Measurements from ENCODE around the gene TIGD3.
"Not testable (repeated sequence)": the region's sequence is repeated elsewhere in the genome, so short reads cannot be mapped to it uniquely, and the experiment has no call there.

Gene TIGD3

DNA sequence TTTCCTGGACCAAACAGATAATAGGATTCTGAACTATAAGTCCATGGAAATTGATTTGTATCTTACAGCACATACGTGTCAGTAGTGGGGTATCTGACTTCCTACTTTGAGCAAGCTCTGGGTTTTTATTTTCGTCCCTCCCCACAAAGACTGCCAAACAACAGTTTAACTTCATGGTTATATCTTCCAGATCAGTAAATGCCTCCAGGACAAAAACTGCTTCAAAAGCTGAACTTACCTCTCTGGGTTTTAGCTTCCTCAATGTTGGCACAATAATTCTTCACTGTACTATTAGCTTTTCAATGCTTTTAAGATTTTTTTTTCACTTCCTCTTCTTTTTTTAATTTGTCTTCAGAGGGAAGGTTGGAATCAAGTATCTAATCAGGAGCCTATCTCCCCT is 25.1 kb upstream of the TIGD3 start:
- Histone ChIP-seq H2BK12ac (ENCODE audit: low read length) (no peak overlapping the region), H3K14ac (ENCODE audit: low read length) (no peak overlapping the region), H3K79me2 (ENCODE audit: control insufficient read depth, insufficient read depth, low read length, poor library complexity) (peaks cover 8% of the 10 kb centered on the region), H3K36me3 (ENCODE audit: control insufficient read depth in 1 of 2, insufficient read depth in 2 of 2, low read length in 2 of 2) (no peaks in the 10 kb centered on the region), H2BK120ac (ENCODE audit: insufficient read depth, low read length, poor library complexity) (no peak overlapping the region), H4K8ac (ENCODE audit: low read depth, low read length) (no peak overlapping the region), H3K9me3 (ENCODE audit: insufficient read depth, low read depth, low read length) (no peaks in the 10 kb centered on the region), H2AK5ac (ENCODE audit: low read length) (no peak overlapping the region), H2AFZ (ENCODE audit: insufficient read depth, low read length, poor library complexity) (no peak overlapping the region), H3K4me3 (ENCODE audit: low read depth, low read length) (no peak overlapping the region), H3K9ac (ENCODE audit: low read length) (no peak overlapping the region), H2BK5ac (ENCODE audit: low read depth, low read length, poor library complexity) (no peak overlapping the region), H3K23ac (ENCODE audit: low read length) (no peak overlapping the region), H4K91ac (ENCODE audit: low read depth, low read length) (no peak overlapping the region), H3K27ac (ENCODE audit: low read depth, low read length) (no peak overlapping the region), H4K12ac (ENCODE audit: low read depth, low read length) (no peak overlapping the region), H3K79me1 (ENCODE audit: low read length) (peaks cover 8% of the 10 kb centered on the region), H3K27me3 (ENCODE audit: insufficient read depth, low read length) (no peaks in the 10 kb centered on the region), H3K4me1 (ENCODE audit: control insufficient read depth in 1 of 2, insufficient read depth in 2 of 2, low read length in 2 of 2) (peaks cover 0 to 2% of the 10 kb centered on the region in 2 experiments), H3K18ac (ENCODE audit: low read length) (no peak overlapping the region), H3K4me2 (ENCODE audit: low read length) (no peak overlapping the region), H3K4ac (ENCODE audit: low read depth, low read length) (no peak overlapping the region)
- WGBS (ENCODE audit: extremely low coverage, insufficient coverage, insufficient read length): no CpG with 5 or more reads among the region's 2 CpGs
- DNase-seq: no peak

DNA sequence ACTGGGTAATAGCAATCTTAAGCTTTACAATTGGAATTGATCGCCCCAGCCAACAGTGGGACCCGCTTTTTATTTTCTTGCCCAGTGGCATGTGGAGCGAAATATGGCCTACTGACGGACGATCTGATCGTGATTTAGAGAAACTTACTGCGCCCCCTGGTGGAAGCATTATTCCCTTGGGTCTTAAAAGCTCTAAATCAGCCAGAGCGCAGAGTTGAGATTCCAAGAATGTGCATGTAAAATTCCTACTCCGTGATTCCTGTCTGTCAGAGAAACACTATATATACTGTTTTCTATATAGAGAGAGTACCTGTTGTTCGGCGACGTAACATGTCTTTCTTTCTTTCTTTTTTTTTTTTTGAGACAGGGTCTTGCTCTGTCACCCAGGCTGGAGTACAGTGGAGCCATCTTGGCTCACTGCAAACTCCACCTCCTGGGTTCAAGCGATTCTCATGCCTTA is 24.6 kb upstream of the TIGD3 start:
- DNase-seq: peak; percentile 93 to 100
- H3K4ac ChIP-seq (ENCODE audit: low read depth, low read length): no peak overlapping the region
- no peak overlapping the region for H2AK5ac ChIP-seq (ENCODE audit: low read length)
- H4K91ac ChIP-seq (ENCODE audit: low read depth, low read length): no peak overlapping the region
- no peak overlapping the region for H3K4me2 ChIP-seq (ENCODE audit: low read length)
- H3K4me1 ChIP-seq (ENCODE audit: control insufficient read depth in 1 of 2, insufficient read depth in 2 of 2, low read length in 2 of 2): peaks cover 0 to 3% of the 10 kb centered on the region in 2 experiments
- no peak overlapping the region for H3K18ac ChIP-seq (ENCODE audit: low read length)
- no peak overlapping the region for H4K12ac ChIP-seq (ENCODE audit: low read depth, low read length)
- H3K36me3 ChIP-seq (ENCODE audit: control insufficient read depth in 1 of 2, insufficient read depth in 2 of 2, low read length in 2 of 2): no peaks in the 10 kb centered on the region
- H3K23ac ChIP-seq (ENCODE audit: low read length): no peak overlapping the region
- no peak overlapping the region for H2AFZ ChIP-seq (ENCODE audit: insufficient read depth, low read length, poor library complexity)
- no peak overlapping the region for H2BK120ac ChIP-seq (ENCODE audit: insufficient read depth, low read length, poor library complexity)
- H2BK5ac ChIP-seq (ENCODE audit: low read depth, low read length, poor library complexity): no peak overlapping the region
- H3K4me3 ChIP-seq (ENCODE audit: low read depth, low read length): no peak overlapping the region
- H3K27ac ChIP-seq (ENCODE audit: low read depth, low read length): no peak overlapping the region
- peaks cover 8% of the 10 kb centered on the region for H3K79me2 ChIP-seq (ENCODE audit: control insufficient read depth, insufficient read depth, low read length, poor library complexity)
- no peaks in the 10 kb centered on the region for H3K9me3 ChIP-seq (ENCODE audit: insufficient read depth, low read depth, low read length)
- H4K8ac ChIP-seq (ENCODE audit: low read depth, low read length): peak overlapping the region; percentile 67
- peaks cover 8% of the 10 kb centered on the region for H3K79me1 ChIP-seq (ENCODE audit: low read length)
- no CpG with 5 or more reads among the region's 13 CpGs for WGBS (ENCODE audit: extremely low coverage, insufficient coverage, insufficient read length)
- H3K14ac ChIP-seq (ENCODE audit: low read length): no peak overlapping the region
- no peak overlapping the region for H2BK12ac ChIP-seq (ENCODE audit: low read length)
- no peaks in the 10 kb centered on the region for H3K27me3 ChIP-seq (ENCODE audit: insufficient read depth, low read length)
- H3K9ac ChIP-seq (ENCODE audit: low read length): no peak overlapping the region

- Histone ChIP-seq H3K79me2 (ENCODE audit: control insufficient read depth, insufficient read depth, low read length, poor library complexity) (peaks cover 8% of the 10 kb centered on the region), H2BK12ac (ENCODE audit: low read length) (peak overlapping the region; percentile 28), H3K9ac (ENCODE audit: low read length) (no peak overlapping the region), H2AK5ac (ENCODE audit: low read length) (no peak overlapping the region), H3K79me1 (ENCODE audit: low read length) (peaks cover 8% of the 10 kb centered on the region), H3K27me3 (ENCODE audit: insufficient read depth, low read length) (no peaks in the 10 kb centered on the region), H2AFZ (ENCODE audit: insufficient read depth, low read length, poor library complexity) (no peak overlapping the region), H4K12ac (ENCODE audit: low read depth, low read length) (no peak overlapping the region), H3K36me3 (ENCODE audit: control insufficient read depth in 1 of 2, insufficient read depth in 2 of 2, low read length in 2 of 2) (no peaks in the 10 kb centered on the region), H3K4me2 (ENCODE audit: low read length) (no peak overlapping the region), H4K8ac (ENCODE audit: low read depth, low read length) (peak overlapping the region; percentile 67), H3K4me3 (ENCODE audit: low read depth, low read length) (no peak overlapping the region), H2BK5ac (ENCODE audit: low read depth, low read length, poor library complexity) (no peak overlapping the region), H3K23ac (ENCODE audit: low read length) (no peak overlapping the region), H3K14ac (ENCODE audit: low read length) (no peak overlapping the region), H3K18ac (ENCODE audit: low read length) (no peak overlapping the region), H4K91ac (ENCODE audit: low read depth, low read length) (no peak overlapping the region), H2BK120ac (ENCODE audit: insufficient read depth, low read length, poor library complexity) (no peak overlapping the region), H3K9me3 (ENCODE audit: insufficient read depth, low read depth, low read length) (no peaks in the 10 kb centered on the region), H3K27ac (ENCODE audit: low read depth, low read length) (no peak overlapping the region), H3K4me1 (ENCODE audit: control insufficient read depth in 1 of 2, insufficient read depth in 2 of 2, low read length in 2 of 2) (peaks cover 0 to 3% of the 10 kb centered on the region in 2 experiments), H3K4ac (ENCODE audit: low read depth, low read length) (no peak overlapping the region)
- no peak for DNase-seq
- WGBS (ENCODE audit: extremely low coverage, insufficient coverage, insufficient read length): no CpG with 5 or more reads among the region's 7 CpGs
Measured at GRCh38 chr11:65330544-65330943, 24.0 kb upstream of the TIGD3 start.

GRCh38 chr11:65332591-65332990 is 22.0 kb upstream of the TIGD3 start:
- not testable (repeated sequence) for H4K12ac ChIP-seq (ENCODE audit: low read depth, low read length); H4K8ac ChIP-seq (ENCODE audit: low read depth, low read length); H2AK5ac ChIP-seq (ENCODE audit: low read length); H3K14ac ChIP-seq (ENCODE audit: low read length); H3K9me3 ChIP-seq (ENCODE audit: insufficient read depth, low read depth, low read length); H2AFZ ChIP-seq (ENCODE audit: insufficient read depth, low read length, poor library complexity); H3K9ac ChIP-seq (ENCODE audit: low read length); H3K23ac ChIP-seq (ENCODE audit: low read length); H3K36me3 ChIP-seq (ENCODE audit: control insufficient read depth in 1 of 2, insufficient read depth in 2 of 2, low read length in 2 of 2); H2BK12ac ChIP-seq (ENCODE audit: low read length); H3K27me3 ChIP-seq (ENCODE audit: insufficient read depth, low read length); H3K4ac ChIP-seq (ENCODE audit: low read depth, low read length); H2BK5ac ChIP-seq (ENCODE audit: low read depth, low read length, poor library complexity); H3K79me1 ChIP-seq (ENCODE audit: low read length); H3K27ac ChIP-seq (ENCODE audit: low read depth, low read length); H3K18ac ChIP-seq (ENCODE audit: low read length); H3K79me2 ChIP-seq (ENCODE audit: control insufficient read depth, insufficient read depth, low read length, poor library complexity); H2BK120ac ChIP-seq (ENCODE audit: insufficient read depth, low read length, poor library complexity); DNase-seq; H4K91ac ChIP-seq (ENCODE audit: low read depth, low read length); H3K4me2 ChIP-seq (ENCODE audit: low read length); H3K4me3 ChIP-seq (ENCODE audit: low read depth, low read length); H3K4me1 ChIP-seq (ENCODE audit: control insufficient read depth in 1 of 2, insufficient read depth in 2 of 2, low read length in 2 of 2)
- WGBS (ENCODE audit: extremely low coverage, insufficient coverage, insufficient read length): no CpG with 5 or more reads among the region's 9 CpGs

Data from trophoblast cell (in vitro differentiated cells and primary cell).